ENCODE data around the gene CDH12. TPM values are rescaled to one million over a fixed set of nuclear protein-coding genes. Genes with fewer than 3 reads are reported as not detected.

The CDH12 gene
- total RNA-seq, 4 donors from 2014 or later = 0.19 to 0.91 (median 0.47) TPM

GRCh38 chr5:21931116-21931515 lies 922.0 kb downstream of the CDH12 start:
- H3K4me3 ChIP-seq (ENCODE audit: low read depth, poor library complexity, severe bottlenecking) = no peak overlapping the region
- intact Hi-C loops (cut with DNase I; ENCODE audit: low total_unique reads) = no loop called here
- no peak for DNase-seq (ENCODE audit: low spot score in 2 of 2)
- 80 to 82% methylated on average over 1 of the region's 1 CpG for WGBS, 2 donors
- TF ChIP-seq POLR2A (IDR thresholded peaks at IDR 0.05) = no peak
- TF ChIP-seq CTCF (IDR thresholded peaks at IDR 0.05) = no peak

- no peak for DNase-seq (ENCODE audit: low spot score in 2 of 2)
- TF ChIP-seq CTCF (IDR thresholded peaks at IDR 0.05) (no peak), POLR2A (IDR thresholded peaks at IDR 0.05) (no peak)
- 19% methylated on average over 8 of the region's 8 CpGs for WGBS, 2 donors
- intact Hi-C loops (cut with DNase I; ENCODE audit: low total_unique reads) = no loop called here
- H3K4me3 ChIP-seq (ENCODE audit: low read depth, poor library complexity, severe bottlenecking) = no peak overlapping the region
These were observed 933.6 kb downstream of the CDH12 start for GRCh38 chr5:21919414-21920022.

GRCh38 chr5:21918451-21918850 lies 934.7 kb downstream of the CDH12 start:
- TF ChIP-seq POLR2A (IDR thresholded peaks at IDR 0.05) = no peak
- no peak for TF ChIP-seq CTCF (IDR thresholded peaks at IDR 0.05)
- 80 to 87% methylated on average over 2 of the region's 2 CpGs for WGBS, 2 donors
- H3K4me3 ChIP-seq (ENCODE audit: low read depth, poor library complexity, severe bottlenecking) = no peak overlapping the region
- intact Hi-C loops (cut with DNase I; ENCODE audit: low total_unique reads) = no loop called here
- no peak for DNase-seq (ENCODE audit: low spot score in 2 of 2)

- intact Hi-C loops (cut with DNase I; ENCODE audit: low total_unique reads) = no loop called here
- DNase-seq (ENCODE audit: low spot score in 2 of 2) = no peak
- H3K4me3 ChIP-seq (ENCODE audit: low read depth, poor library complexity, severe bottlenecking) = no peak overlapping the region
- TF ChIP-seq CTCF (IDR thresholded peaks at IDR 0.05) (no peak), POLR2A (IDR thresholded peaks at IDR 0.05) (no peak)
These were observed 942.4 kb downstream of the CDH12 start for GRCh38 chr5:21910731-21911130.

- no peak for DNase-seq (ENCODE audit: low spot score in 2 of 2)
- WGBS, 2 donors = 60 to 66% methylated on average over 3 of the region's 3 CpGs
- intact Hi-C loops (cut with DNase I; ENCODE audit: low total_unique reads) = no loop called here
- H3K4me3 ChIP-seq (ENCODE audit: low read depth, poor library complexity, severe bottlenecking) = no peak overlapping the region
- TF ChIP-seq POLR2A (IDR thresholded peaks at IDR 0.05) = no peak
- no peak for TF ChIP-seq CTCF (IDR thresholded peaks at IDR 0.05)
These were observed 957.3 kb downstream of the CDH12 start for GRCh38 chr5:21895766-21896350.

GRCh38 chr5:21893161-21893560 lies 960.0 kb downstream of the CDH12 start:
- 91% methylated on average over 2 of the region's 2 CpGs for WGBS, 2 donors
- no peak for TF ChIP-seq CTCF (IDR thresholded peaks at IDR 0.05)
- no peak for TF ChIP-seq POLR2A (IDR thresholded peaks at IDR 0.05)
- intact Hi-C loops (cut with DNase I; ENCODE audit: low total_unique reads) = no loop called here
- DNase-seq (ENCODE audit: low spot score in 2 of 2) = no peak
- no peak overlapping the region for H3K4me3 ChIP-seq (ENCODE audit: low read depth, poor library complexity, severe bottlenecking)

Data from lower leg skin (tissue), 4 donors.